Activated B cell treated with CpG ODN at 0.5 μM for 24 hours (primary cell): Measurements from ENCODE around the gene ITGA1. TPM values are rescaled to one million over a fixed set of nuclear protein-coding genes. Genes with fewer than 3 reads are reported as not detected.
"Not testable (repeated sequence)": the region's sequence is repeated elsewhere in the genome, so short reads cannot be mapped to it uniquely, and the experiment has no call there.

Source experiments
- ATAC-seq: fragments of 200-7000 bp; cut with Tn5 transposase; one replicate; pipeline ENCODE4 v1.10.0; 2021; ENCODE audit warnings: low read depth, mild to moderate bottlenecking, moderate library complexity
- CTCF ChIA-PET: fragments of 350-600 bp; sonication (Branson Sonifier 250); formaldehyde crosslinking; loops from one replicate; lab custom pipeline; 2021; ENCODE audit warnings: antibody characterized with exemption; lab: Charles Lee
- POLR2A ChIA-PET: fragments of 350-600 bp; sonication (Branson Sonifier 250); formaldehyde crosslinking; loops from one replicate; lab custom pipeline; 2021; ENCODE audit warnings: antibody characterized with exemption; lab: Charles Lee
- DNase-seq: peaks from one replicate; pipeline ENCODE4 v3.0.0; 2022
- H3K27ac Mint-ChIP-seq: one replicate; pipeline ENCODE4 v1.8.0; 2020; ENCODE audit warnings: mixed read lengths
- H3K27me3 Mint-ChIP-seq: one replicate; pipeline ENCODE4 v1.8.0; 2021; ENCODE audit warnings: mixed read lengths
- H3K36me3 Mint-ChIP-seq: one replicate; pipeline ENCODE4 v1.8.0; 2021; ENCODE audit warnings: low read depth, mixed read lengths
- H3K4me1 Mint-ChIP-seq: one replicate; pipeline ENCODE4 v1.8.0; 2021; ENCODE audit warnings: mixed read lengths
- H3K4me3 Mint-ChIP-seq: one replicate; pipeline ENCODE4 v1.8.0; 2020; ENCODE audit warnings: mild to moderate bottlenecking, mixed read lengths
- H3K9me3 Mint-ChIP-seq: one replicate; pipeline ENCODE4 v1.8.0; 2020; ENCODE audit warnings: mixed read lengths
- intact Hi-C: fragments of 100-400 bp; cut with micrococcal nuclease; formaldehyde crosslinking; loops from one replicate; pipeline ENCODE4 v1.15.1; 2024
- total RNA-seq: library from RNA; stranded (reverse); gene quantifications from 2 replicates; pipeline ENCODE4 v1.2.3, GENCODE V29; 2022
- TF ChIP-seq, protein P1 (sequence below): fragments of 200-600 bp; IDR thresholded peaks from one replicate; pipeline ENCODE4 v1.8.0; 2022; ENCODE audit warnings: antibody characterized with exemption, mild to moderate bottlenecking

Gene ITGA1
- total RNA-seq, 1 donor from 2014 or later, result 34.0 TPM

DNA sequence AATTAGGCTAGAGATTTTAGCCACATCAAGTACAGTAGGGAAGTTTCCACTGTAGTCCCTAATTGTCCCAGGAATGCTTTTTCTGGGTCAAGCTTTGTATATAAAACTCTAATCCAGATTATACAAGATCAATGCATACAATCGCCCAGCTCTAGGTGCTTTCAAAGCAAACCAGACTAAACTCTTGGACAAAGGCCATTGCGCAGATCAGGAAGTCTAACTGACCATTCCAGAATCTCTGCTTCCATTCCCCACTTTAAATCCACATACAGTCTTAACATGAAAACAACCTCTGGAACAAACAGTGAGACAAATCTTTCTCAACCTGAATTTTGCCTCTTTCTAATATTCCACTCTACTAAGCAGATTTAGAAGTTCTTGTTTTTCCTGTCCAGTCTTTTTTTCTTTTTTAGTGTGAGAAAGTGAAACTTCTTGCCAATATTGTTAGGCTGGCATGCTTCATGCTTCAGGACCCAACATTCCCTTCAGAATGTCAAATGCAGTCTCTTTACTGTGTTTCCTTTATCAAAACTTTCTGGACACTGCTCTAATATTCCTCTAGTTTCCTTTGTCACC is 76.1 kb downstream of the ITGA1 start:
- Mint-ChIP-seq H3K4me1 (no peaks in the 10 kb centered on the region), H3K4me3 (no peak overlapping the region), H3K36me3 (no peaks in the 10 kb centered on the region), H3K9me3 (no peaks in the 10 kb centered on the region), H3K27ac (no peak overlapping the region), H3K27me3 (peaks cover 2% of the 10 kb centered on the region)
- DNase-seq, result no peak
- TF ChIP-seq, protein P1, sequence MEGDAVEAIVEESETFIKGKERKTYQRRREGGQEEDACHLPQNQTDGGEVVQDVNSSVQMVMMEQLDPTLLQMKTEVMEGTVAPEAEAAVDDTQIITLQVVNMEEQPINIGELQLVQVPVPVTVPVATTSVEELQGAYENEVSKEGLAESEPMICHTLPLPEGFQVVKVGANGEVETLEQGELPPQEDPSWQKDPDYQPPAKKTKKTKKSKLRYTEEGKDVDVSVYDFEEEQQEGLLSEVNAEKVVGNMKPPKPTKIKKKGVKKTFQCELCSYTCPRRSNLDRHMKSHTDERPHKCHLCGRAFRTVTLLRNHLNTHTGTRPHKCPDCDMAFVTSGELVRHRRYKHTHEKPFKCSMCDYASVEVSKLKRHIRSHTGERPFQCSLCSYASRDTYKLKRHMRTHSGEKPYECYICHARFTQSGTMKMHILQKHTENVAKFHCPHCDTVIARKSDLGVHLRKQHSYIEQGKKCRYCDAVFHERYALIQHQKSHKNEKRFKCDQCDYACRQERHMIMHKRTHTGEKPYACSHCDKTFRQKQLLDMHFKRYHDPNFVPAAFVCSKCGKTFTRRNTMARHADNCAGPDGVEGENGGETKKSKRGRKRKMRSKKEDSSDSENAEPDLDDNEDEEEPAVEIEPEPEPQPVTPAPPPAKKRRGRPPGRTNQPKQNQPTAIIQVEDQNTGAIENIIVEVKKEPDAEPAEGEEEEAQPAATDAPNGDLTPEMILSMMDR, result no peak
- ChIA-PET POLR2A (no interaction called here), CTCF (no interaction called here)
- no peak for ATAC-seq
- intact Hi-C loops, result no loop called here

DNA sequence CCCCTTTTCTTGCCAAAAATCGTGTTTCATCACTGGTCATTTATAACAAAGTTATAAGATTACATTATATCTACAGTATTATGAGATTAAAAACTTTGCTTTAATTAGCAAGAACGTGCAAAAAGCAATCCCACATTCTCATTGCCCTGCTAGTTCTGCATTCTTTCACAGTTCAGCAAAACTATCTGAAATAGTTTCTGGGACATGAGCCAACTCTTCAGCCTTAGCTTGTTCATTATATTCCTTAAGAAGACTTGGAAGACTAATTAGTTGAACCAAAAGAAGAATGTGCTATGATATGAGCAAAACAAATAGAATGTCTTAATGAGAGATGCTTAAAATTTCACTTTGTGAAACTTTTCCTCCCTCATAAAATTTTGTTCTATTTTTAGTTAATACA is 76.7 kb downstream of the ITGA1 start:
- peaks cover 2% of the 10 kb centered on the region for H3K27me3 Mint-ChIP-seq
- H3K27ac Mint-ChIP-seq, result no peak overlapping the region
- intact Hi-C loops, result no loop called here
- ATAC-seq, result no peak
- H3K4me1 Mint-ChIP-seq, result no peaks in the 10 kb centered on the region
- no peak overlapping the region for H3K4me3 Mint-ChIP-seq
- CTCF ChIA-PET, result no interaction called here
- TF ChIP-seq, protein P1, result no peak
- no peak for DNase-seq
- H3K36me3 Mint-ChIP-seq, result no peaks in the 10 kb centered on the region
- H3K9me3 Mint-ChIP-seq, result no peaks in the 10 kb centered on the region
- POLR2A ChIA-PET, result no interaction called here

DNA sequence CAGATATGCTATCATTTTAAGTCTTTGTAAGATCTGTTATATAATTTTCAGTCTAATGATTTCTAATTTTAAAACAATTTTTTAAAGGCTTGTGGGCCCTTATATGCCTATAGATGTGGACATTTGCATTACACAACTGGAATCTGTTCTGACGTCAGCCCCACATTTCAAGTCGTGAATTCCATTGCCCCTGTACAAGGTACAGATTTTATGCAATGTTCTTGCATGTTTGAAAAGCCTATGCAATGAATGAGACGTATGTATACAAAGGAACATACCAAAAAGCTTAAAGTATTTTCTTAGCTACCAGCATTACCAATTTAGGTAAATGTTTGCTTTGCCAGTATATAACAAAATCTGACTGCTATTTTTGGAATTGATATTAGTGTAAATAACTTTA is 77.2 kb downstream of the ITGA1 start:
- Mint-ChIP-seq H3K27ac (no peak overlapping the region), H3K4me3 (no peak overlapping the region), H3K36me3 (no peaks in the 10 kb centered on the region), H3K27me3 (peaks cover 2% of the 10 kb centered on the region), H3K9me3 (no peaks in the 10 kb centered on the region), H3K4me1 (no peaks in the 10 kb centered on the region)
- intact Hi-C loops, result no loop called here
- ATAC-seq (no peak), DNase-seq (no peak)
- TF ChIP-seq, protein P1, result no peak
- ChIA-PET CTCF (no interaction called here), POLR2A (no interaction called here)

DNA sequence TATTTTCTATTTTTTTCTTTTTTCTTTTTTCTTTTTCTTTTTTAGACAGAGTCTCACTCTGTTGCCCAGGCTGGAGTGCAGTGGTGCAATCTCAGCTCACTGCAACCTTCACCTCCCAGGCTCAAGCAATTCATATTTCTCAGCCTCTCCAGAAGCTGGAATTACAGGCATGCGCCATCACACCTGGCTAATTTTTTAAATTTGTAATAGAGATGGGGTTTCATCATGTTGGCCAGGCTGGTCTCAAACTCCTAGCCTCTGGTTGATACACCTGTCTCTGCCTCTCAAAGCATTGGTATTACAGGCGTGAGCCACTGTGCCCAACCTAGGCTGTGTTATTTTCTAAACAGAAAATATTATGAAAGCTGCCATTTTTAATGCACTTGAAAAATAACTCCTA is 78.3 kb downstream of the ITGA1 start:
- CTCF ChIA-PET, POLR2A ChIA-PET, H3K27ac Mint-ChIP-seq: not testable (repeated sequence)

DNA sequence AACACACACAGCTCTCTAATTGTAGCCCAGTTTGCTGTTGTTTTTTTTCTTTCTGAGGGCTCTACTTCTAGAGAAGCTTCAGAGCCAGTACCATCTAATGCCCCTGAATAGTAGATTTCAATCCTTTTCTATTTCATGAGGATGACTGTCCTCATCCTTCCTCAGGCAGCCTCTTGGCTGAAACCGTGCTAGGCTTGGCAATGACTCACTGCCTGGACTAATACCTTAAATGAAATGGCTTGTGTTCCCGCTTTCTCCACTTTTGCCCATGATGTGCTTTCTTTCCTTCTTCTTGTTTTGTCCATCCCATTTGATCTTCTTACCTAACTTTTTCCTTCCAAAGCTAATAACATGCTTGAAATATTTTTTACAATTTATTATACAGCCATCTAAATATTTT is 80.1 kb downstream of the ITGA1 start:
- H3K27me3 Mint-ChIP-seq, result peaks cover 7% of the 10 kb centered on the region
- DNase-seq (no peak), ATAC-seq (no peak)
- ChIA-PET POLR2A (no interaction called here), CTCF (no interaction called here)
- intact Hi-C loops, result no loop called here
- H3K9me3 Mint-ChIP-seq, result no peaks in the 10 kb centered on the region
- no peak overlapping the region for H3K27ac Mint-ChIP-seq
- TF ChIP-seq, protein P1, result no peak
- H3K36me3 Mint-ChIP-seq, result no peaks in the 10 kb centered on the region
- no peaks in the 10 kb centered on the region for H3K4me1 Mint-ChIP-seq
- no peak overlapping the region for H3K4me3 Mint-ChIP-seq

More for the DNA sequence above, 78.3 kb downstream of the ITGA1 start:
- H3K4me1 Mint-ChIP-seq, ATAC-seq, H3K27me3 Mint-ChIP-seq, H3K36me3 Mint-ChIP-seq, H3K9me3 Mint-ChIP-seq, intact Hi-C loops, DNase-seq, H3K4me3 Mint-ChIP-seq: not testable (repeated sequence)

DNA sequence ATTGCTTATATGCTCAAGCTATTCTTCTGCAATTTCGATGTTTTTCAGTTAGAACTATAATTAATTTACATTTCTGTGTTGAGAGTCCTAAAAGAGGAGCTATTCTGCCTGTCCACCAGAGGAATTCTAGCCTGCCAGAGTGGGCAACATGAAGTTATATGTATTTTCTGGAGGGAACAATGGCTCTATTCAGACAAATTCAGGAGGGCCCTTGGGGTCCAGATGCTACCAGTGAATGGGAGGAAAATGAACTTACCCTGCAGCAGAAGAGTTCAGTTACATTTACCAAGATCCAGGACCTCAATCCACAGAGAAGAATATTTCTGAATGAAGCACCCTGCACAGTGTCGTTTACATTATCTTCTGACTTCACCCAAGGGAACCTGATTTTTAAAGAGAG is 80.7 kb downstream of the ITGA1 start:
- TF ChIP-seq, protein P1, result no peak
- Mint-ChIP-seq H3K4me3 (no peak overlapping the region), H3K27ac (no peak overlapping the region), H3K36me3 (no peaks in the 10 kb centered on the region), H3K9me3 (no peaks in the 10 kb centered on the region), H3K27me3 (peaks cover 7% of the 10 kb centered on the region), H3K4me1 (no peaks in the 10 kb centered on the region)
- ChIA-PET POLR2A (no interaction called here), CTCF (no interaction called here)
- intact Hi-C loops, result no loop called here
- DNase-seq (no peak), ATAC-seq (no peak)
